ENCODE measurements around the gene FAT2. TPM values are rescaled to one million over a fixed set of nuclear protein-coding genes. Genes with fewer than 3 reads are reported as not detected.

The FAT2 gene
- total RNA-seq, 1 donor from 2014 or later: 0.14 TPM

DNA sequence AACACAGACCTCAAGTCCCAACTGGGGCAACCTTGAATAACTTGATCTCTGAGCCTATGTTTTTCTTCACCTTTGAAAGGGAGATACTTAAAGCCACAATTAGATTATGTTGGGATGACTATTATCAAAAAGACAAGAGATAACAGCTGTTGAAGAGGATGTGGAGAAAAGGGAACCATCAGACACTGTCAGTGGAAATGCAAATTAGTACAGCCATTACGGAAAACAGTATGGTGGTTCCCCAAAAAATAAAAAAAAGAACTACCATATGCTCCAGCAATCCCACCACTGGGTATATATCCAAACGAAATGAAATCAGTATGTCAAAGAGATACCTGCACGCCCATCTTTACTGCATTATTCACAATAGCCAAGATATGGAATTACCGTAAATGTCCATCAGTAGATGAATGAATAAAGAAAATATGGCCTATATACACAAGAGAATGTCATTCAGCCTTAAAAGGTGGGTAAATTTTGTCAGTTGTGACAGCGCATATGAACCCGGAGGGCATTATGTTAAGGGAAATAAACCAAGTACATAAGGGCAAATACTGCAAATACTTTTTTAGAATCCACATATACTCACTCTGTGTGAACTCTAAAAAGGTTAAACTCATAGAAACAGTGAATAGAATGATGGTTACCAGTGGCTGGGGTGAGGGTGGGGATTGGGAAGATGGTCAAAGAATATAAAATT lies 12.7 kb downstream of the FAT2 start:
- no peak for DNase-seq (ENCODE audit: low read depth)
- Histone ChIP-seq H3K27ac (ENCODE audit: low read depth, low read length) (no peak overlapping the region), H3K9ac (ENCODE audit: low read length) (no peak overlapping the region), H4K20me1 (ENCODE audit: insufficient read depth, low read length) (no peaks in the 10 kb centered on the region), H3K4me3 (ENCODE audit: insufficient read depth, low read depth, low read length) (no peak overlapping the region), H3K4me2 (ENCODE audit: low read length) (no peak overlapping the region), H3K79me2 (ENCODE audit: insufficient read depth, low read length) (no peaks in the 10 kb centered on the region), H2AFZ (ENCODE audit: low read depth, low read length) (no peak overlapping the region), H3K36me3 (ENCODE audit: insufficient read depth, low read length) (no peaks in the 10 kb centered on the region), H3K27me3 (ENCODE audit: insufficient read depth, low read length) (peaks cover 2% of the 10 kb centered on the region), H3K4me1 (ENCODE audit: insufficient read depth, low read length) (no peaks in the 10 kb centered on the region), H3K9me3 (ENCODE audit: insufficient read depth, low read depth, low read length) (no peaks in the 10 kb centered on the region)
- TF ChIP-seq EZH2 (IDR thresholded peaks at IDR 0.05; ENCODE audit: insufficient read depth, low read length): no peak
- TF ChIP-seq, protein P1, sequence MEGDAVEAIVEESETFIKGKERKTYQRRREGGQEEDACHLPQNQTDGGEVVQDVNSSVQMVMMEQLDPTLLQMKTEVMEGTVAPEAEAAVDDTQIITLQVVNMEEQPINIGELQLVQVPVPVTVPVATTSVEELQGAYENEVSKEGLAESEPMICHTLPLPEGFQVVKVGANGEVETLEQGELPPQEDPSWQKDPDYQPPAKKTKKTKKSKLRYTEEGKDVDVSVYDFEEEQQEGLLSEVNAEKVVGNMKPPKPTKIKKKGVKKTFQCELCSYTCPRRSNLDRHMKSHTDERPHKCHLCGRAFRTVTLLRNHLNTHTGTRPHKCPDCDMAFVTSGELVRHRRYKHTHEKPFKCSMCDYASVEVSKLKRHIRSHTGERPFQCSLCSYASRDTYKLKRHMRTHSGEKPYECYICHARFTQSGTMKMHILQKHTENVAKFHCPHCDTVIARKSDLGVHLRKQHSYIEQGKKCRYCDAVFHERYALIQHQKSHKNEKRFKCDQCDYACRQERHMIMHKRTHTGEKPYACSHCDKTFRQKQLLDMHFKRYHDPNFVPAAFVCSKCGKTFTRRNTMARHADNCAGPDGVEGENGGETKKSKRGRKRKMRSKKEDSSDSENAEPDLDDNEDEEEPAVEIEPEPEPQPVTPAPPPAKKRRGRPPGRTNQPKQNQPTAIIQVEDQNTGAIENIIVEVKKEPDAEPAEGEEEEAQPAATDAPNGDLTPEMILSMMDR (IDR thresholded peaks at IDR 0.05; ENCODE audit: insufficient read depth, low read depth, low read length): no peak
- Mint-ChIP-seq H3K4me1 (ENCODE audit: low read depth, unreplicated experiment) (no peaks in the 10 kb centered on the region), H3K27ac (ENCODE audit: unreplicated experiment) (no peak overlapping the region), H3K36me3 (ENCODE audit: low read depth, unreplicated experiment) (no peaks in the 10 kb centered on the region), H3K4me3 (ENCODE audit: unreplicated experiment) (no peak overlapping the region), H3K9me3 (ENCODE audit: unreplicated experiment) (no peaks in the 10 kb centered on the region), H3K27me3 (ENCODE audit: low read depth, unreplicated experiment) (peaks cover 9% of the 10 kb centered on the region)
- FAIRE-seq: no peak

GRCh38 chr5:151577566-151577965 lies 13.6 kb downstream of the FAT2 start:
- Mint-ChIP-seq H3K36me3 (ENCODE audit: low read depth, unreplicated experiment) (no peaks in the 10 kb centered on the region), H3K27me3 (ENCODE audit: low read depth, unreplicated experiment) (peaks cover 9% of the 10 kb centered on the region), H3K27ac (ENCODE audit: unreplicated experiment) (no peak overlapping the region), H3K4me3 (ENCODE audit: unreplicated experiment) (no peak overlapping the region), H3K4me1 (ENCODE audit: low read depth, unreplicated experiment) (no peaks in the 10 kb centered on the region), H3K9me3 (ENCODE audit: unreplicated experiment) (no peaks in the 10 kb centered on the region)
- TF ChIP-seq, protein P1 (IDR thresholded peaks at IDR 0.05; ENCODE audit: insufficient read depth, low read depth, low read length): no peak
- TF ChIP-seq EZH2 (IDR thresholded peaks at IDR 0.05; ENCODE audit: insufficient read depth, low read length): no peak
- FAIRE-seq (no peak), DNase-seq (ENCODE audit: low read depth) (no peak)
- no peaks in the 10 kb centered on the region for H3K4me1 ChIP-seq (ENCODE audit: insufficient read depth, low read length)
- H3K4me3 ChIP-seq (ENCODE audit: insufficient read depth, low read depth, low read length): no peak overlapping the region
- H3K36me3 ChIP-seq (ENCODE audit: insufficient read depth, low read length): no peaks in the 10 kb centered on the region
- H3K9me3 ChIP-seq (ENCODE audit: insufficient read depth, low read depth, low read length): no peaks in the 10 kb centered on the region
- no peaks in the 10 kb centered on the region for H4K20me1 ChIP-seq (ENCODE audit: insufficient read depth, low read length)
- no peak overlapping the region for H3K4me2 ChIP-seq (ENCODE audit: low read length)
- H3K27ac ChIP-seq (ENCODE audit: low read depth, low read length): no peak overlapping the region
- no peaks in the 10 kb centered on the region for H3K79me2 ChIP-seq (ENCODE audit: insufficient read depth, low read length)
- H3K9ac ChIP-seq (ENCODE audit: low read length): no peak overlapping the region
- H2AFZ ChIP-seq (ENCODE audit: low read depth, low read length): no peak overlapping the region
- peaks cover 2% of the 10 kb centered on the region for H3K27me3 ChIP-seq (ENCODE audit: insufficient read depth, low read length)

GRCh38 chr5:151574444-151574996 lies 16.6 kb downstream of the FAT2 start:
- Histone ChIP-seq H3K4me1 (ENCODE audit: insufficient read depth, low read length) (no peaks in the 10 kb centered on the region), H3K79me2 (ENCODE audit: insufficient read depth, low read length) (no peaks in the 10 kb centered on the region), H4K20me1 (ENCODE audit: insufficient read depth, low read length) (no peaks in the 10 kb centered on the region), H3K27ac (ENCODE audit: low read depth, low read length) (no peak overlapping the region), H3K9ac (ENCODE audit: low read length) (no peak overlapping the region), H3K36me3 (ENCODE audit: insufficient read depth, low read length) (no peaks in the 10 kb centered on the region), H2AFZ (ENCODE audit: low read depth, low read length) (no peak overlapping the region), H3K9me3 (ENCODE audit: insufficient read depth, low read depth, low read length) (no peaks in the 10 kb centered on the region), H3K4me3 (ENCODE audit: insufficient read depth, low read depth, low read length) (no peak overlapping the region), H3K4me2 (ENCODE audit: low read length) (no peak overlapping the region), H3K27me3 (ENCODE audit: insufficient read depth, low read length) (peaks cover 2% of the 10 kb centered on the region)
- H3K36me3 Mint-ChIP-seq (ENCODE audit: low read depth, unreplicated experiment): no peaks in the 10 kb centered on the region
- no peak overlapping the region for H3K27ac Mint-ChIP-seq (ENCODE audit: unreplicated experiment)
- DNase-seq (ENCODE audit: low read depth) (no peak), FAIRE-seq (no peak)
- peaks cover 13% of the 10 kb centered on the region for H3K27me3 Mint-ChIP-seq (ENCODE audit: low read depth, unreplicated experiment)
- H3K4me3 Mint-ChIP-seq (ENCODE audit: unreplicated experiment): no peak overlapping the region
- H3K4me1 Mint-ChIP-seq (ENCODE audit: low read depth, unreplicated experiment): no peaks in the 10 kb centered on the region
- TF ChIP-seq, protein P1 (IDR thresholded peaks at IDR 0.05; ENCODE audit: insufficient read depth, low read depth, low read length): no peak
- no peak for TF ChIP-seq EZH2 (IDR thresholded peaks at IDR 0.05; ENCODE audit: insufficient read depth, low read length)
- no peaks in the 10 kb centered on the region for H3K9me3 Mint-ChIP-seq (ENCODE audit: unreplicated experiment)
